Esophagus muscularis mucosa (tissue), 3 donors: ENCODE data around the gene TAPBPL.

ENCODE experiments used
- POLR2A ChIP-seq: fragments of 450-650 bp; IDR thresholded peaks from one replicate; pipeline ENCODE4 v1.6.1; 2017; ENCODE audit warnings: antibody characterized with exemption, moderate library complexity, mild to moderate bottlenecking, low read depth
- TF ChIP-seq, protein P1 (sequence below), 3 experiments: fragments of 200-600 bp in 2 of 3; fragments of 450-650 bp in 1 of 3; sonication (generic) in 2 of 3; IDR thresholded peaks; one replicate each; pipeline ENCODE4 v1.5.1; 2017 to 2019; ENCODE audit warnings: antibody characterized with exemption in 3 of 3, mild to moderate bottlenecking in 2 of 3, moderate library complexity in 1 of 3

GRCh38 chr12:6494968-6495367 is 43.1 kb downstream of the TAPBPL start:
- TF ChIP-seq, protein P1, sequence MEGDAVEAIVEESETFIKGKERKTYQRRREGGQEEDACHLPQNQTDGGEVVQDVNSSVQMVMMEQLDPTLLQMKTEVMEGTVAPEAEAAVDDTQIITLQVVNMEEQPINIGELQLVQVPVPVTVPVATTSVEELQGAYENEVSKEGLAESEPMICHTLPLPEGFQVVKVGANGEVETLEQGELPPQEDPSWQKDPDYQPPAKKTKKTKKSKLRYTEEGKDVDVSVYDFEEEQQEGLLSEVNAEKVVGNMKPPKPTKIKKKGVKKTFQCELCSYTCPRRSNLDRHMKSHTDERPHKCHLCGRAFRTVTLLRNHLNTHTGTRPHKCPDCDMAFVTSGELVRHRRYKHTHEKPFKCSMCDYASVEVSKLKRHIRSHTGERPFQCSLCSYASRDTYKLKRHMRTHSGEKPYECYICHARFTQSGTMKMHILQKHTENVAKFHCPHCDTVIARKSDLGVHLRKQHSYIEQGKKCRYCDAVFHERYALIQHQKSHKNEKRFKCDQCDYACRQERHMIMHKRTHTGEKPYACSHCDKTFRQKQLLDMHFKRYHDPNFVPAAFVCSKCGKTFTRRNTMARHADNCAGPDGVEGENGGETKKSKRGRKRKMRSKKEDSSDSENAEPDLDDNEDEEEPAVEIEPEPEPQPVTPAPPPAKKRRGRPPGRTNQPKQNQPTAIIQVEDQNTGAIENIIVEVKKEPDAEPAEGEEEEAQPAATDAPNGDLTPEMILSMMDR (IDR thresholded peaks at IDR 0.05) = no peak
- TF ChIP-seq POLR2A = no peak
